Panc1 (cell line): ENCODE data around the gene CGNL1. TPM values are rescaled to one million over a fixed set of nuclear protein-coding genes. Genes with fewer than 3 reads are reported as not detected.

Experiments
- ATAC-seq: fragments of 200-7000 bp; cut with Tn5 transposase; 2 replicates; pipeline ENCODE4 v1.9.1; 2020; ENCODE audit warnings: mild to moderate bottlenecking, moderate library complexity
- BruUV-seq: library from RNA; stranded (reverse); fragments of 400-500 nt; replicated peaks from 2 replicates; lab custom pipeline; 2021; lab: Mats Ljungman, UMichigan
- CTCF ChIA-PET: fragments of 300-600 bp; sonication (Branson Sonifier 250); formaldehyde crosslinking; loops from one replicate; lab custom pipeline; 2022; ENCODE audit warnings: antibody characterized with exemption; lab: Charles Lee
- POLR2A ChIA-PET: fragments of 300-600 bp; sonication (Branson Sonifier 250); formaldehyde crosslinking; loops from one replicate; lab custom pipeline; 2022; ENCODE audit warnings: antibody characterized with exemption; lab: Charles Lee
- DNase-seq: peaks from one replicate; pipeline ENCODE4 v3.0.0-alpha.2; 2010; ENCODE audit warnings: low read depth, low spot score
- H3K27ac ChIP-seq: 2 replicates; pipeline ENCODE4 v1.5.1; 2011; ENCODE audit warnings: mild to moderate bottlenecking, low read length, inconsistent platforms
- H3K27me3 ChIP-seq: fragments of 200-500 bp; sonication (Bioruptor generic); 2 replicates; pipeline ENCODE4 v1.6.0; 2014; ENCODE audit warnings: low read length, inconsistent platforms; ENCODE audit not compliant: control insufficient read depth, insufficient read depth
- H3K36me3 ChIP-seq: fragments of 200-500 bp; sonication (Bioruptor generic); 2 replicates; pipeline ENCODE4 v1.5.1; 2014; ENCODE audit warnings: inconsistent platforms, mild to moderate bottlenecking, low read length, moderate library complexity; ENCODE audit not compliant: control insufficient read depth, insufficient read depth
- H3K4me1 ChIP-seq: 2 replicates; pipeline ENCODE4 v1.5.1; 2011; ENCODE audit warnings: inconsistent platforms, mild to moderate bottlenecking, low read length, moderate library complexity; ENCODE audit not compliant: control insufficient read depth, insufficient read depth
- H3K4me3 ChIP-seq, 2 experiments: 2 replicates each; pipeline ENCODE4 v1.5.1; 2011 to 2012; ENCODE audit warnings: low read depth in 2 of 2, low read length in 2 of 2, mild to moderate bottlenecking in 2 of 2, inconsistent platforms in 1 of 2, moderate library complexity in 1 of 2
- H3K9me3 ChIP-seq: fragments of 200-500 bp; sonication (Bioruptor generic); 2 replicates; pipeline ENCODE4 v1.5.1; 2014; ENCODE audit warnings: low read depth, mild to moderate bottlenecking, inconsistent platforms, low read length, moderate library complexity; ENCODE audit not compliant: control insufficient read depth, insufficient read depth
- CTCF ChIP-seq: fragments of 450-650 bp; IDR thresholded peaks from 2 replicates; pipeline ENCODE4 v1.5.1; 2017; ENCODE audit warnings: mild to moderate bottlenecking
- REST ChIP-seq, 2 experiments: IDR thresholded peaks; 2 replicates each; pipeline ENCODE4 v1.6.1; 2011 to 2012; ENCODE audit warnings: low read depth in 2 of 2, control low read depth in 1 of 2, low read length in 1 of 2, mild to moderate bottlenecking in 1 of 2, moderate library complexity in 1 of 2; ENCODE audit not compliant: insufficient read depth in 1 of 2
- TCF7L2 ChIP-seq: IDR thresholded peaks from 2 replicates; pipeline ENCODE4 v1.6.1; 2011; ENCODE audit warnings: mild to moderate bottlenecking, low read depth, low read length, inconsistent platforms
- in situ Hi-C: cut with HindIII; loops from 2 replicates; pipeline ENCODE4 v1.10.0; 2016; ENCODE audit warnings: low sequenced_read_pairs, low pct_unique_long_range_greater_than_20kb
- intact Hi-C: fragments of 100-400 bp; cut with micrococcal nuclease; formaldehyde crosslinking; loops from one replicate; pipeline ENCODE4 v1.10.0; 2022; ENCODE audit not compliant: unreplicated experiment
- total RNA-seq: library from RNA; stranded (reverse); gene quantifications from one replicate; pipeline ENCODE4 v1.2.1, GENCODE V29; 2021; ENCODE audit not compliant: unreplicated experiment

Gene CGNL1
- total RNA-seq, 1 experiment from 2014 or later = 3.5 TPM

GRCh38 chr15:57596978-57597377 lies 220.7 kb downstream of the CGNL1 start:
- no peak for ATAC-seq
- Histone ChIP-seq H3K36me3 (peaks cover under 1% of the 10 kb centered on the region; the same call in 1 of the 2 replicates), H3K4me1 (no peaks in the 10 kb centered on the region), H3K4me3 (no peak overlapping the region), H3K9me3 (no peaks in the 10 kb centered on the region), H3K27ac (no peak overlapping the region), H3K27me3 (peaks cover 11% of the 10 kb centered on the region)
- intact Hi-C loops (no loop called here), in situ Hi-C loops (no loop called here)
- DNase-seq = no peak
- TF ChIP-seq REST (IDR thresholded peaks at IDR 0.05; ENCODE audit: insufficient read depth in 1 of 2, low read depth in 2 of 2, low read length in 1 of 2) = no peak
- no peak for TF ChIP-seq TCF7L2
- ChIA-PET CTCF (no interaction called here), POLR2A (no interaction called here)
- no TSS peak for BruUV-seq

GRCh38 chr15:57597431-57597830 lies 221.1 kb downstream of the CGNL1 start:
- H3K36me3 ChIP-seq = no peaks in the 10 kb centered on the region

More at GRCh38 chr15:57597431-57597830, 221.1 kb downstream of the CGNL1 start:
- Histone ChIP-seq H3K4me1 (no peaks in the 10 kb centered on the region), H3K4me3 (no peak overlapping the region), H3K9me3 (no peaks in the 10 kb centered on the region), H3K27me3 (peaks cover 7% of the 10 kb centered on the region), H3K27ac (no peak overlapping the region)
- intact Hi-C loops (no loop called here), in situ Hi-C loops (no loop called here)
- CTCF ChIA-PET = no interaction called here
- no peak for TF ChIP-seq REST (IDR thresholded peaks at IDR 0.05; ENCODE audit: insufficient read depth in 1 of 2, low read depth in 2 of 2, low read length in 1 of 2)
- TF ChIP-seq CTCF = no peak
- ATAC-seq = no peak
- POLR2A ChIA-PET = no interaction called here
- BruUV-seq = no TSS peak
- DNase-seq = no peak
